ENCODE data around the gene NEK2.
"Not testable (repeated sequence)": the region's sequence is repeated elsewhere in the genome, so short reads cannot be mapped to it uniquely, and the experiment has no call there.

NEK2 gene

DNA sequence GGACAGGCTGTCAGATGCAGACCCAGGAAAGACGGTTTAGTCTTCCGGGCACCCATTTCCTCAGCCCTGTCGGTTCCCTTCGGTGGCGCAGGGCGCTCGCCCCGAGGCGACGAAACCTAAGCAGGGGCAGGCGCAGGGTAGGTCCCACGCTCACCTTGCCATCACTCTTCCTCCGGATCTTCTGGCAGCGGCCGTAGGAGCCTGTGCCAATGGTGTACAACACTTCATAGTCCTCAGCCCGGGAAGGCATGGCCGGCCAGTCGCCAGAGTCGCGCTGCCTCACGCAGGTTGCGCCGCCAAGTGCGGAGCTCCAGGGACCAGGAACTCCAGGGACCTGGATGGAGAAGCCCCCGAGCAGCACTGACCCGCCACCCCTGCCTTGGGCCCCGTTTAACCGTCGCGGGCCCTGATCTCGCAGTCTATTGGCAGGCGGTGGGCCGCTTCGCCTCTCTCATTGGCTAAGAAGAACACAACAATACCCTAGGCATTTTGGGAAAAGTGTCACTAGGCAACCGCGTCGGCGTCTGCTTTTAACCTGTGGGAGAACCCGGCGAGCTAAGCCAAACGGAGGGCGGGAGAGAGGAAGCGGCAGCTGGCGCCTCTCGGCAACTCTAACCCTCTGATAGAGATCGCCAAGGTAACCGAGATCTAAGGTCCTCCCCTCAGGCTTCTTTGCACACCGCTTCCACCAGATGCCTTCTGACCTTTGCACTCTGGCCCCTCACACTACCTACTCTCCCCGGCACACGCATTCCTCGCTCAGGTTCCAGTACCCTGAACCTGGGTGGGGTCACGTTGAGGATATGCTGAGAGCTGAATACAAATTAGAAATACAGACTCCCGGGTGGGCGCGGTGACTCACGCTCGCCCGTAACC is at the start of gene NEK2:
NEK2 (minus strand) TSS at position 392 of the 876 bp plus-strand sequence; CDS start at position 250, 142 bp downstream.
- DNase-seq, result peak; percentile 94

DNA sequence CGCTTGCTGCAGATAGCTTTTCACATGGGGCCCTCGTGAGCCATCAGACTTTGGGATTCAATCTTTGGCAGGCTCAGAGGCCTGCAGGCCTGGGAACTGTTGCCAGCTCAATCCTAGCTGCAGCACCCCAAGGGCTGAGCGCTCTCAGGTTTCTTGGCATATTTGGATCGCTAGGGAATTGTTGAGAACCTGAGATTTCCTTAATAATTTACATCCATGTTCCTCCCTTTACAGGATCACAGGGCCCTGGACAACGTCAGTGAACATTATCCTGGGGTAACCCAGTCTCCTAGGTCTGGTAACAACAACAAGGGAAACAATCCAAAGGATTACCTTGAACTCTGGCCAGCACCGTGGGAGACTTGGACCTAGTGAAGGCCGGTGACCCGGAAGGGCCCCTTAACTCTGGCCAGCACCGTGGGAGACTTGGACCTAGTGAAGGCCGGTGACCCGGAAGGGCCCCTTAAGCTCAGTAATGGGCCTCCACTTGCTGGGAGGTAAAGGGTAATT is 49.3 kb upstream of the NEK2 start:
- no peak for DNase-seq

DNA sequence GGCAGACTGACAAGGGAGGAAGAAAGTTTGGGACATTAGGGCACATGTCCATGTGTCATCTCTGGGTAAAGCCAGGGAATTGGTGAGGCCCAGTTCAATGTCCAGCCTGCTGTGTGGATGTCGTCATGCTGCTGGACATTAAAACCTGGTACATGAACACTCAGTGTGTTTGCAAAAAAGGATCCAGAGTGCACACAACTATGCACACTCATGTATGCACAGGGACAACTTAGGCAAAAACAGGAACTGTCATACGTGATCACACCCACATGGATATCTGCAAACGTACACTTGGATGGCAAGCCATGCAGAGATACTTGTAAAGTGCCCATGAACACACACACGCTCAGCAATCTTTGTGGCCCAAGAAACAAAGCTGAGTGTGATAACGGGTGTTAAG is 47.9 kb upstream of the NEK2 start:
- DNase-seq, result no peak

DNA sequence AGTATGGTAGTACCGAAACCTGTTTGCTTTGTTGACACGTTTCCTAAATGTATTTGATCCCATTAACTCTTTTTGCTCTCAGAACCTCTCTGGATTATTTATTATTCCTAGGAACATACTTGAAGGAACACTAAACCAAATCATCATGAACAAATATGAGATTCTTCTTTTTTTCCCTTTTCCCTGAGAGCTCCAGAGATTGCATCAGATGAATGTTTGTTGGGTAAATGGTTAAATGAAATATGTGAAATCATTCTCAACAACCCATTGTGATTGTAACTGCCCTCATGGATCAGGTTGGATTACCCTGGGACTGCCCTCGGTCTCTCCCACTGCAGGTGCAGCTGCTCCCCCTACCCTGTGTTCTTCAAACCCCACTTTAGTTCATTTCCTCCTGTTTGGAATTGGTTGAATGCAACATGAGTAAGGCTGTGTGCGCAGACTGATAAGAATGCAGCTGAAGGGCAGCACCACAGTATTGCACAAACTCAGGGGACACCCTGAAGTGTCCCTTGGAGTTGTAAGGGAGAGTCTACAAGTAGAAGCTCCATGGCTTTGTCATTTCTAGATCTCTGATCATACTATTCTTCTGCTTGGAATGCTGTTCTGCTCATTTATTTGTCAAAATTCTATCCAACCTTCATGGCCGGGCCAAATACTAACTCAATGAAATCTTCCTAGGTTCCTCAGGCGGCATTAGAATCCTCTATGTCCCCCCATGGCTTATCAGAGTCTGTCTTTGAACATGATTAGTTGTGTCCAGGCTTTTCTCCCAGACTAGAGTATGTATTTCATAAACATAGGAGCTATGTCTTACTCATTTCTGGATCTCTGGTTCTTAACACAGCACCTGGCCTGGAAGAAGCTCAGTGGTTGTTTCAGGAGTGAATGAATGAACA is 47.1 kb upstream of the NEK2 start:
- DNase-seq, result no peak

DNA sequence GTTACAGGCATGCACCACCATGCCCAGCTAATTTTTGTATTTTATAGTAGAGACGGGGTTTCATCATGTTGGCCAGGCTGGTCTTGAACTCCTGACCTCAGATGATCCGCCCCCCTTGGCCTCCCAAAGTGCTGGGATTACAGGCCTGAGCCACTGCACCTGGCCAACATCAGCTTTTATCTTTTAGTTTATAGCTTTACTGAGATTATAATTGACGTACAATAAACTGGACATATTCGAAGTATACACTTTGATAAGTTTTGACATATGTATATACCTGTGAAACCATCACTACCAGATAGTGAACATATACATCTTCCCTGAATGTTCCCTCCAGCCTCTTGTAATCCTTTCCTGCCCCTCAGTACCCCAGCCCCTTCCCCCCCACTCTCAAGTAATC is 41.1 kb upstream of the NEK2 start:
- DNase-seq, result not testable (repeated sequence)

DNA sequence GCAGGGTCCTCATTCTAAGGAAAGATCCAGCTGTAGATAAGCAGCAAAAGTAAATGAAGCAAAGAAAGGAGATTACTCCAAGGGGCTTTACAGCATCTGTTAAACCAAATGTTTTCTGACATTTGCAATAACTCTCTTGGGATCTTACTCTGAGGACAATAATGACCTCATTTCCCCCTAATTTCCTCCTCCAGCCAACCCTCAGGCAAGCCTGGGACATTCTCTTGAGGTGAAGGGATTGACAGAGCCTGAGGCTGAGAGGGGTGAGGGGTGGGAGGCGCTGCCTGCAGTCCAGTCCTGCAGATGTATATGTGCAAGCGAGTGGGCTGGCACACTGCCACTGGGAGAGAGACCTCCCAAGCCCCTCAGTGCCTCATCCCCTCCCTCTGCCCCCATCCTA is 40.5 kb upstream of the NEK2 start:
- DNase-seq, result no peak

DNA sequence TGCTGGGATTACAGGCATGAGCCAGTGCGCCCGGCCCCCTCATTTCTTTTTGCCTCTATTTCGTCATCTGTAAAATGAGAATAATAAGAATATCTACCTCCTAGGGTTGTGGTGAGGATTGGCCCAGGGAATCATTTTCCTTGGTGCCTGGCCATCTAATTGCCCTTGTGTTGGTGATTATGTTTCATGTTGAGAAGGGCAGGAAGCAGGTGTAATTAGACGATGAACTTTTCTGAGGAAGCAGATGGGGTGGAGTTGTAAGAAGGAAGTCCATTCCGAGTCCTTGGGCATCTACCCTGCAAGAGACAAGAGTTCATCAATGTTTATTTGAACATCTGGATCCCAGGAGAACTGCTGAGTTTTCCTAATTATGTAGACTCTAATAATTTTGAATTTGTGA is 38.7 kb upstream of the NEK2 start:
- no peak for DNase-seq

DNA sequence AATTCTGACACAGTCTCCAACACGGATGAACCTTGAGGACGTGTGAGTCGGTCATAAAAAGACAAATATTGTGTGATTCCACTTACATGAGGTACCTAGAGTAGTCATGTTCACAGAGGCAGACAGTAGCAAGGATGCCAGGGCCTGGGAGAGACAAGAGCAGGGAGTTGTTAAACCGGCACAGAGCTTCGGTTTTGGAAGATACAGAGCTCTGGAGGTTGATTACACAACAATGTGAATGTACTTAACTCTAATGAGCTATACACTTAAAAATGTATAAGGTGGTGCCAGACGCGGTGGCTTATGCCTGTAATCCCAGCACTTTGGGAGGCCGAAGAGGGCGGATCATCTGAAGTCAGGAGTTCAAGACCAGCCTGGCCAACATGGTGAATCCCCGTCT is 37.8 kb upstream of the NEK2 start:
- DNase-seq, result no peak

DNA sequence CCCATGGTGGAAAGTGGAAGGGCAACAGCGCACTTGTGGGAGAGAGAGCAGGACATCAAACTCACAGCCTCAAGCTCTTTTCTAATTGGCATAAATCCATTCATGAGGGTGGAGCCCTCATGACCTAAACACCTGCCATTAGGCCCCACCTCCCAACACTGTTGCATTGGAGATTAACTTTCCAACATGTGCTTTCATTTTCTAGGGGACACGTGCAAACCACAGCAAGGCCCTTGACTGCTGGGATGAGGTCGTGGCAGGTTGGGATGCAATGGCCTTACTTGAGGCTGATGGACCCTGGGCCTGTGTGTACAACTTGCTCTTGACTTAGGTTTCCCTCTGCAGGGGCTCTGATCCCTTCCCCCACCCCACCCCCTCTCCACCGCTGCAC is 35.9 kb upstream of the NEK2 start:
- no peak for DNase-seq

DNA sequence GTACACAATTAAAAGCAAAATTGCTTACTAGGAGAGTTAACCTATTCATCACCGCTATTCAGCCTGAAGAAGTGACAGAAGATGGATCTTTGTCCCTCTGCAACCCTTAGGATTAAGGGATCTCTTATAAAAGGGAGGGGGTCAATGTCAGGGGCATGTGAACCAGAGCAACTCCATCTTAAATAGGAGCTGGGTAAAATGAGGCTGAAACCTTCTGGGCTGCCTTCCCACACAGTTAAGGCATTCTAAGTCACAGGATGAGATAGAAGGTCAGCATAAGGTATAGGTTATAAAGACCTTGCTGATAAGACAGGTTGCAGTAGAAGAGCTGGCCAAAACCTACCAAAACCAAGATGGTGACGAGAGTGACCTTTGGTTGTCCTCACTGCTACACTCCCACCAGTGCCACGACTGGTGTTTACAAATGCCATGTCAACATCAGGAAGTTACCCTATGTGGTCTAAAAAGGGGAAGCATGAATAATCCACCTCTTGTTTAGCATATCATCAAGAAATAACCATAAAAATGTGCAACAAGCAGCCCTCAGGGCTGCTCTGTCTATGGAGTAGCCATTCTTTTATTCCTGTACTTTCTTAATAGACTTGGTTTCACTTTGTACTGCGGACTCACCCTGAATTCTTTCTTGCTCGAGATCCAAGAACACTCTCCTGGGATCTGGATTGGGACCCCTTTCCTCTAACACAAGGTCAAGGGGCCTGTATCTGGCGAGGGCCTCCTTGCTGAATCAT is 35.3 kb upstream of the NEK2 start:
- DNase-seq, result no peak

DNA sequence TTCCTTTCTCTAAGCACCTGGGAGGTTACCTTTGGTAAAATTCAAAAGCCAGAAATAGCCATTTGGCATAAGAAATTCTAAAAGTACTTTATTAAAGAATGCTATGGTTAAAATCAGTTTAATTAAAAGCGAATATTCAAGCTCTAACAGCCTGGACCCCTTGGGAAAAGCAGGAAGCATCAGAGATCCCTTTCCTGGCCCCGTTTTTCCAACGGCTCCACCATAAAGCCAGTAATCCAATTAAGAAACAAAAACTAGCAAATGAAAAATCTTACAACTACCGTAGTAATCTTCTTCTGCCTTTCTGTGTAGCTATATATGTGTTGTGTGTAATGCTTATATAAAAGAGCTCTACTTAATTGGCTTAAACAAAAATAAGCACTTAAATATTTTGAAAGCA is 33.5 kb upstream of the NEK2 start:
- DNase-seq, result no peak

DNA sequence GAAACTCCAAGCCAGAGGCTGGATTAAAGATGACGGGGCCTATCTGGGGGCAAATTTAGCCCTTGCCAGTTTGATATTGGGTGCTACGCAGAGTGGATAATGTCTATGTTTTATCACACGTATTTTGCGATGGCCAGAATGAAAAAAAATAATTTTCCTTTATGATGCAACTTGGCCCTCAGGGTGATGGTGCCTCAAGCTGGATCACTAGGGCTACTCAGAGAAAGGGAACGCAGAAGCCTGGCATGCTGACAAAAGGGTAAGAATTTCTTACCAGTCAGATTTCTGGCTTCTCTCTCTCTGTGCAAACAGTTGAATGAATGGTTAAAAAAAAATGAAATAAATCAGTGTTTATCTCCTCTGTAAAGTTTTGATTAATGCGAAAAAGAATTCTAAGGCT is 32.6 kb upstream of the NEK2 start:
- DNase-seq, result no peak

DNA sequence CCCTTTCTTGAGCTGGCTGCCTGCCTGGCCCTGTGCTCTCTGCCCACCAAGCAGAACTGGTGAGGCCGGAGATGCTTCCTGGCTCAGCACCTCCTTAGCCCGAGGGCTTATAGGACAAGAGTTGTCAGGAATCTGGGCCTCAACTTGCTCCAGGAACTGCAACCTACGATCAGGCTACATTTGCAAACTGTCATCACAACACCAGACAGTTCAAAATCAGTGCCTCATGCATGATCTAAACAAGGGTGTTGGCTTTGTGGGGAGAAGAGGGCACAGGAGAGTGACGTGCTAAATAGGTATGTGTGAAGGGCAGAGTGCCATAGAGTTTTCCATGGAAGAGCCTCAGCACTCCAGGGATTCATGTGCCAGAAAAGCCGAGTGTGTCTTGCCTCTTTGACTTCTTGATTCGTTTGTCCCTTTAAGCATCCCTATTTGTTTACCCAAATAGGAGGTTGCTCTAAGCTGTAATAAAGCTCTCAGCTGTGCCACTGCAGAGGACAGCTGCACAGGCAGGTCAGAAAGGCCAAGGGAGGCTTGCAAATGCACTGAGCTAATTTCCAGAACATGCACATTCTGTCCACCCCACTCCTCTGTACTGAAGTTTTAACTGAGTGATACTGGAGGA is 30.2 kb upstream of the NEK2 start:
- no peak for DNase-seq

DNA sequence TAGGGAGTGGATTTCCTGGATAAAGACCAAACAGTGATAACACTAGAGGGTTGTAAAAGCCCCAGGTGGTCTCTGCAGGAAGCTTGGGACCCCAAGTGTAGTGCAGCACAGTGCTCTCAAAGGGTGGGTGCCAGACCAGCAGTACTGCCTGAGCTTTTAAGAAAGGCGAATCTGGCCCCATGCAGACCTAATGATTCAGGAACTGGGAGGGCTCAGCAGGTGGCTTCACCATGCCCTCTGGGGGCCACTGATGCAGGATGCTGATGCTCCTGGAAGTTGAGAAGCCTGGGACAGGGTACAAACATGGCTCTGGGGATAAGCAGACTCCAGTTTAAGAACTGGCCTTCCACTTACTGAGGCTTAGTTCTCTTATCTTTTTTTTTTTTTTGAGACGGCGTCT is 29.1 kb upstream of the NEK2 start:
- DNase-seq, result no peak

DNA sequence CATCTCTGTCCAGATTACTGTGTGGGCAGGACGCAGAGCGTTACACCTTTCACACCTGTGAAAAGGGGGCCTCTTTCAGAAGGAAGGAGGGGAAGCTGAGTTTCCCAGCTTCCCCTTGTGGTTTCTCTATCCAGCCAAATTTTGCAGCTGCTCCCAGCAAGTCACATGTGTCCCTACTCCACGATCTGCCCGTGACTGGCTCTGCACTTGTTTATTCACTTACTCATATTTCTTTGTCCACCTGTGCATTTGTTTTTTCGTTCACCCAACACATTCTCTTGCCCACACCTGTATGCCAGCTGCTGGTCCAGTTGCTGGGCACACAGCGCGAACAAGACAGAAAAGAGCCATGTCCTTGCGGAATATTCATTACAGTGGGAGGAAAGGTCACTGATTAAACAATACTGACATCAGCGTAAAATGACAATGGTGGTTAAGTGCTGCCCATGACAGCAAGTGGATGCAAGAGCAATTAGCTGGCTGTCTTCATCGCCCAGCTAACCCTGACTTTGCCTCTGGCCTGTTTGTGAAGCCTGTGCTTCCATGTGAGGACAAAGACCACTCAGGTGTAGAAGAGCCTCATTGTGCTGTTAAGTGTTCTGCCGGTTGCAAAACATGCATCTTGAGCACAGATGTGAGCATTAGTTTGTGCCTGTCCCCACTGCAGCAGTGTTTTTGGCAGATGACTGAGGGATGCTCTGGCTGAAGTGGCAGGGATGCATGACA is 28.6 kb upstream of the NEK2 start:
- DNase-seq, result peak; percentile 62

DNA sequence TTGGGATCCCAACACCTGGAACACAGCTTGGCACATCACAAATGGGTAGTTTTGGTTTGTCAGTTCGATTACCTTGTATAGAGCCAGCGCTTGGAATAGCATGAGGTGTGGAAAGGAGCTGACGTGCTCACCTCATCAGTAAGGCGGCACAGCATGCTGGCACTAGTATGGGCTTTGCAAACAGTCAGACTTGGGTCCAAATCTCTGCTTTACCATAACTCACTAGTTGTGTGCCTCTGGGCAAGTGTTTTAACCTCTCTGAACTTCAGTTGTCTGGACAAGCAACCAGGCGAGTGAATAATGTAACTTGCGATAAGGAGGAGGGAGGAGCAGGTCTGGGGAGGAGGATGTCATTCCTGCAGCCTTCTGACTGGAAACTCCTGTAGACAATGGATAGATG is 26.3 kb upstream of the NEK2 start:
- no peak for DNase-seq

DNA sequence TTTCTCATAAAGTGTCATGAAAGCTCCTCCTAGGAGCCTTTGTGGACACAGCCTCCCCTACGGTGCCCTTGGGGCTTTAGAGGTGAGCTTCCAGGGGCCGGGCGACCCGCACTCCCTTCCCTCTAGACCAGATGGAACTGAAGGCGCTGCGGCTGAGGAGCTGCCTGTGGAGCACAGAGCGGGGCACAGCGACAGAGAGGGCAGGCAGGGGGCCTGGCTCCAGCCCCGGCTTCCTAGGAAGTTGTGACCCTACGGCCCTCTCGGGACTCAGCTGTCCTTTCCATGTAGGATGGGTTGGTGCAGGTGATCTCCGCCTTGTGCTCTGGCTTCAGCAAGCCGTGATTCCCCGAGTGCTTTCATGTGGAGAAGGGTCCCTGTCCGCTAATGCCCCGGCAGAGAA is 23.6 kb upstream of the NEK2 start:
- DNase-seq, result no peak

DNA sequence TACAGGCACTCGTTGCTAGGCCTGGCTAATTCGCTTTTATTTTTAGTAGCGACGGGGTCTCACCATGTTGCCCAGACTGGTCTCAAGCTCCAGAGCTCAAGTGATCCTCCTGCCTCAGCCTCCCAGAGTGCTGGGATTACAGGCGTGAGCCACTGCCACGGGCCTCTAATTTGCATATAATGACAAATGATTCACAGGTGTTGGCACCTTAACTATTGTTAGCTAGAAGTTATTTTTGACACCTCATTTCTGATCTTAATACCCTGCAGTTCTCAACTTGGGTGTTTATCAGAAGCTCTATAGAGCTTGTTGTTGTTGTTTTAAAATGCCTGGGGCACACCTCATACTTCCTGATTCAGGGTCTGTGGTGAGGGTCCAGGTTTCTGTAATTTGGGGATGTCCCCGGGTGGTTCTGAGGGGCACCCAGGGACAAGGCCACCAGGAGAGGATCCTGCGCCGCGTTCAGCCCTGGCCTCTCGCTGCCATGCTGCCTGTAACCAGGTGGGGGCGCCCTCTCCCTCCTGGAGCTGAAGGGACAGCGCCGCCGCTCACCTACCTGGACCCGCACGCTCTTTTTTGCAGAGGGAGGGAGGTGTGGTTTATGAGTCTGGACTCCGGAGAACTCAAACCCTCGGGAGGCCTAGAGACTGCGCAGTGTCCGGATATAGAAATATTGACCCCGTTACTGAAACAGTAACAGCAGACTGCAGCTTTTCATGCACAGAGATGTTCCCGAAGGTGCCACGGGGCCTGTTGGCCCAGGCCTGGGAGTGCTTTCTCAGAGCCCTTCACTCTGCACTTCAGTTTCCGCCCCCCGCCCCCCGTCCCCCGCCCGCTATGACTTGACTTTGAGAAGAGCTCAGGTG is 23.0 kb upstream of the NEK2 start:
- no peak for DNase-seq

DNA sequence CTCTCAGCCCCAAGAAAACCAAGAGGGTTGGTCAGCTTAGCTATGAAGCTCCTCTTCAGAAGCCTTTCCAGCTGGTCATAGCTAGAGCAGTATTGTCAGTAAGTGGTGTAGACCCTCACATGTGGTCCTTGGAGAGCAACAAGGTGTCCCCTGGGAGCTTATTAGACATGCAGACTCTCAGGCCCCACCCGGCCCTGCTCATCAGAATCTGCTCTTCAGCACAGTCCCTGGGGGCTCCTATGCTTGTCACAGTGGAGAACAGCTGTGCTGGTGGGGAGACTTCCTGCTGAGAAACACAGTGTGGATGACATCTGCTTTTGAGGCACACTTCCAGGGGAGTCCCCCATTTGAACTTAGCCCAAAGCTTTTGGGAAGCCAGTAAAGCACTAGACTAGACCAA is 21.9 kb upstream of the NEK2 start:
- no peak for DNase-seq

DNA sequence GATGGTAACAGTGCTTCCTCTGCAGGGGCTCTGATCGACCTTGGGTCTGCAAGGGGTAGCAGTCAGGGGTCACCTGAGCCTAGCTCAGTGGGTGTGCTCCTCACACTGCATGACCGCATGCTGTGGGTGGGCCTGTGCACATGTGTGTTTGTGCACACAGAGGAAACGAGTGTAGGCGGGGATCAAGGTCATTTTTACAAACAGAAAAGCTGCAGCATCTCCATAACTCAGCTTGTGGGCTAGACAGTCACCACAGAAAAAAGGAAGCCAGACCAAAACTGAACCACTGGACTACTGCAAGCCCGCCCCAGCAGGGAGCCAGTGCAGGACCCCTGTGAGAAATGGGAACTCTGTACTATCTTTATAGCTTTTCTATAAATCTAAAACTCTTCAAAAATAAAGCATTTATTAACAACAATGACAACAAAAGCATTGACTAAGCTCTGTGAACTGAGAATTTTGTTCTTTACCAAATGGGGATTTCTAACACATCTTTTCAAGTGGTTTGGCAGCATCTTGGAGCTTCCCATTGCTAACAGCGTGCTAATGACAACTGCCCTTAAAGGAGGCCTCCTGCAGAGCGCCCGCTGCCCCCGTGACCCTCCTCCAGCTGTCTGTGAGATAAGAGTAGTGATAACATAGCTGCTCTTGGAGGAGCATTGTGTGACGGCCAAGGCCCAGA is 19.9 kb upstream of the NEK2 start:
- no peak for DNase-seq

Data from NCI-H1417 treated with DMSO at 0.1 percent for 48 hours (cell line).